ENCODE measurements around the gene SLC16A9.
"Not testable (repeated sequence)": the region's sequence is repeated elsewhere in the genome, so short reads cannot be mapped to it uniquely, and the experiment has no call there.

The SLC16A9 gene

DNA sequence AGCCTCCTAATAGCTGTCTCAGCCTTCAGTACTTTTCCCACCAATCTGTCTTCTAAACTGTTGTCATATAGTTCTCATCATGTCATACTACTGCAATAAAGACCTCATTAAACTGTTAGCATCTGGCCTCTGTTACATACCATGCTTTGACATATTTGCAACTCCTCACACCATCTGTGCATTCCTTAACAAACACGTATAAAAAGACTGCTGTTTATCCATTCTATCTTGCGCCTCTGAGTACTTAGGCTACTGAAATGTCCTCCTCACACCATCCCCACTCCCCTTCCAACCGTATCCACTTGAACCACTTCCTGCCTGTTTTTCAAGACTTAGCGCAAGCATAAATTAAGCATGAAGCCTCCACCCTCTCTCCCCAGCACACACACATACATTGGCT lies 41.6 kb downstream of the SLC16A9 start:
- TF ChIP-seq FOXM1 (IDR thresholded peaks at IDR 0.05; ENCODE audit: borderline replicate concordance): no peak
- TF ChIP-seq FOXA1 (IDR thresholded peaks at IDR 0.05): no peak
- no peak for TF ChIP-seq ARNT (IDR thresholded peaks at IDR 0.05)
- TF ChIP-seq L3MBTL2 (conservative IDR thresholded peaks at IDR 0.05): no peak
- TF ChIP-seq ZNF384 (IDR thresholded peaks at IDR 0.05): no peak
- no peak for TF ChIP-seq BHLHE40 (IDR thresholded peaks at IDR 0.05; ENCODE audit: borderline replicate concordance)
- no peak for TF ChIP-seq LEF1 (IDR thresholded peaks at IDR 0.05; ENCODE audit: borderline replicate concordance)
- no peak for TF ChIP-seq FOXK2 (IDR thresholded peaks at IDR 0.05)
- TF ChIP-seq ELF4 (IDR thresholded peaks at IDR 0.05): no peak
- TF ChIP-seq NFRKB (IDR thresholded peaks at IDR 0.05): no peak
- POLR2A ChIA-PET: no interaction called here
- DNase-seq (ENCODE audit: extremely low spot score): no peak
- CTCF ChIA-PET: no interaction called here

DNA sequence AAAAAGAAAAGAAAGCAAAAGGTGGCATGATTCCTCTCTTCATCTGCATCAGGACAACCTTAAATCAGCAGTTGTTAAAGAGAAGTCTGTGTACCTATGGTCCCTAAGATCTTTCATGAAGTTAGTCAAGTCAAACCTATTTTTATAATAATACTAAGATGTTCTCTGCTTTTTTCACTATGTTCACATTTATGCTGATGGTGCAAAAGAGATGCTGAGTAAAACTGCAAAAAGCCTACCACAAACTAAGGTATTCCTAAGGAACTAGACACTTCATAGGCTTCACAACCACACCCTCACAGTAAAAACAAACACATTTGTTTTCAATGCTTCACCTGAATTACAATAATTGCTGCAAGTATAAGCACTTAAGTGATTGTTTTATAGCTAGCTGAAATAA lies 43.3 kb downstream of the SLC16A9 start:
- no peak for TF ChIP-seq BHLHE40 (IDR thresholded peaks at IDR 0.05; ENCODE audit: borderline replicate concordance)
- TF ChIP-seq, protein P1, sequence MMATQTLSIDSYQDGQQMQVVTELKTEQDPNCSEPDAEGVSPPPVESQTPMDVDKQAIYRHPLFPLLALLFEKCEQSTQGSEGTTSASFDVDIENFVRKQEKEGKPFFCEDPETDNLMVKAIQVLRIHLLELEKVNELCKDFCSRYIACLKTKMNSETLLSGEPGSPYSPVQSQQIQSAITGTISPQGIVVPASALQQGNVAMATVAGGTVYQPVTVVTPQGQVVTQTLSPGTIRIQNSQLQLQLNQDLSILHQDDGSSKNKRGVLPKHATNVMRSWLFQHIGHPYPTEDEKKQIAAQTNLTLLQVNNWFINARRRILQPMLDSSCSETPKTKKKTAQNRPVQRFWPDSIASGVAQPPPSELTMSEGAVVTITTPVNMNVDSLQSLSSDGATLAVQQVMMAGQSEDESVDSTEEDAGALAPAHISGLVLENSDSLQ (IDR thresholded peaks at IDR 0.05): no peak
- no peak for TF ChIP-seq SUZ12 (IDR thresholded peaks at IDR 0.05)
- no peak for TF ChIP-seq ARNT (IDR thresholded peaks at IDR 0.05)
- no peak for TF ChIP-seq ELF4 (IDR thresholded peaks at IDR 0.05)
- no peak for TF ChIP-seq NFRKB (IDR thresholded peaks at IDR 0.05)
- TF ChIP-seq FOXA1 (IDR thresholded peaks at IDR 0.05): no peak
- TF ChIP-seq TARDBP (IDR thresholded peaks at IDR 0.05): no peak
- TF ChIP-seq ZNF384 (IDR thresholded peaks at IDR 0.05): no peak
- no peak for TF ChIP-seq HDGF (IDR thresholded peaks at IDR 0.05; ENCODE audit: borderline replicate concordance)
- no peak for TF ChIP-seq CTBP1 (IDR thresholded peaks at IDR 0.05; ENCODE audit: borderline replicate concordance)
- ChIA-PET POLR2A (no interaction called here), CTCF (no interaction called here)
- no peak for DNase-seq (ENCODE audit: extremely low spot score)

DNA sequence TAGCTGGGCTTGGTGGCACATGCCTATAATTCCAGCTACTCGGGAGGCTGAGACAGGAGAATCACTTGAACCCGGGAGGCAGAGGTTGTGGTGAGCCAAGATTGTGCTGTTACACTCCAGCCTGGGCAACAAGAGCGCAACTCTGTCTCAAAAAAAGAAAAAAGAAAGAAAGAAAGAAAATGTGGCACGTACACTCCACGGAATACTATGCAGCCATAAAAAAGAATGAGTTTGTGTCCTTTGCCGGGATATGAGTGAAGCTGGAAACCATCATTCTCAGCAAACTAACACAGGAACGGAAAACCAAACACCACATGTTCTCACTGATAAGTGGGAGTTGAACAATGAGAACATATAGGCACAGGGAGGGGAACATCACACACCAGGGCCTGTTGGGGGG lies 46.4 kb downstream of the SLC16A9 start:
- CTCF ChIA-PET, POLR2A ChIA-PET: not testable (repeated sequence)

DNA sequence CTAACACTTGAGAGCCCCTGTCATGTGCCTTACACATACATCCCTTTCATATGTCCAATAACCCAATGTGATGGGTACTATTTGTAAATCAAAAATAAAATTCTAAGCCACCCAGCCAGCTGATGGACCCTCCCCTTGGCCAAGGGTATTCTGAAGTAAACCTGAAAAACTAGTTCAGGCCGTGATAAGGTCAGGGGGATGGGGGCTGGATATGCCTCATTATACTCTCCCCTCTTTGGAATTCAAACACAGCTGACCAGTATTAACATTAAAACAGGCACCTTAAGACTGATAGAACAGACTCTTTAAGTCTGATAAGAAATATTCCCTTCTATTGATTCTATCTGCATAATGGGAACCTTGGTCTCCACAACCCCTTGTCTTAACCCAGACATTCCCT lies 51.9 kb downstream of the SLC16A9 start:
- TF ChIP-seq FOXK2 (IDR thresholded peaks at IDR 0.05) (no peak), ELF4 (IDR thresholded peaks at IDR 0.05) (no peak), ZNF384 (IDR thresholded peaks at IDR 0.05) (no peak), SUZ12 (IDR thresholded peaks at IDR 0.05) (no peak), BHLHE40 (IDR thresholded peaks at IDR 0.05; ENCODE audit: borderline replicate concordance) (no peak), TARDBP (IDR thresholded peaks at IDR 0.05) (no peak), HDGF (IDR thresholded peaks at IDR 0.05; ENCODE audit: borderline replicate concordance) (no peak), ARNT (IDR thresholded peaks at IDR 0.05) (no peak), FOXA1 (IDR thresholded peaks at IDR 0.05) (no peak), L3MBTL2 (conservative IDR thresholded peaks at IDR 0.05) (no peak), LEF1 (IDR thresholded peaks at IDR 0.05; ENCODE audit: borderline replicate concordance) (no peak)
- TF ChIP-seq, protein P1 (IDR thresholded peaks at IDR 0.05): no peak
- DNase-seq (ENCODE audit: extremely low spot score): no peak
- ChIA-PET CTCF (no interaction called here), POLR2A (no interaction called here)

More for the DNA sequence above, 46.4 kb downstream of the SLC16A9 start:
- DNase-seq (ENCODE audit: extremely low spot score): not testable (repeated sequence)

DNA sequence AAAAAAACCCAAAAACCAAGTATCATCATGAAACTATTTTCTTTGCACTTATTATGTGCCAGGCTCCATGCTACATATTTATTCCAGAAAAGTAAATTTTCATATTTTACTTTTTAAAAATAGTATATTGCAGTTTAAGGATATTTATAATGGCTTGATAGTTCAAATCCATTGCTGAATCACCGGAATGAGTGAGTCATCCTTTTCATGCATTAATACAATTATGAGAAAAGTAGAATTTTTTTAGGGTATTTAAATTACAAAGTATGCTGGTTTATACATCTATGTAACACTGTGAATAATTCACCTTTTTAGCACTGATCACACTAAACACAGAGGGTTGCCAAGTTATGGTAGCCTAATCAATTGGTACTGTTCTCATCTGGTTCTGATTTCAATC lies 54.3 kb downstream of the SLC16A9 start:
- TF ChIP-seq L3MBTL2 (conservative IDR thresholded peaks at IDR 0.05) (no peak), SP1 (IDR thresholded peaks at IDR 0.05) (no peak), CTBP1 (IDR thresholded peaks at IDR 0.05; ENCODE audit: borderline replicate concordance) (no peak), TARDBP (IDR thresholded peaks at IDR 0.05) (no peak), ARNT (IDR thresholded peaks at IDR 0.05) (no peak), ELF4 (IDR thresholded peaks at IDR 0.05) (no peak), ZNF384 (IDR thresholded peaks at IDR 0.05) (no peak), LEF1 (IDR thresholded peaks at IDR 0.05; ENCODE audit: borderline replicate concordance) (no peak), FOXK2 (IDR thresholded peaks at IDR 0.05) (no peak), HDGF (IDR thresholded peaks at IDR 0.05; ENCODE audit: borderline replicate concordance) (no peak), FOXA1 (IDR thresholded peaks at IDR 0.05) (no peak)
- TF ChIP-seq, protein P1 (IDR thresholded peaks at IDR 0.05): no peak
- ChIA-PET POLR2A (no interaction called here), CTCF (no interaction called here)
- DNase-seq (ENCODE audit: extremely low spot score): no peak

DNA sequence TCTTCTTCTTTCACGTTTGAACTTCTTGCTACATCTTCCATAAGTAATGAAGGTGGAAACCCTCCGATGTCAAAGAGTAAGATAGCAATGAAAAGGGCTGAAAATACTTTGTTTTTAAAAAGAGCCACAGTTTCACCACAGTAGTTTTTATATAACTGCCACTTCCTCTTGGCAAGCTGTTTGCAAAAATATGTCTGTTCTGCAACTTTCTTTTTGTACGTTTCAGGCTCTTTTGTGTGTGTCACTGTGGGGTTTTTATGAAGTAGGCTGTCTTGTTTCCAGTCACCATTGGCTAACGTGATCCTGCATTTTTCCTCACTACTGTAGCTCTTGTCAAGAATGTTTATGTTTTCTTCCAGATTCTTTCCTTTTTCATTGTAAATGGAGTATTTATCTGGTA lies 55.6 kb downstream of the SLC16A9 start:
- ChIA-PET POLR2A (no interaction called here), CTCF (no interaction called here)
- TF ChIP-seq SP1 (IDR thresholded peaks at IDR 0.05) (no peak), FOXM1 (IDR thresholded peaks at IDR 0.05; ENCODE audit: borderline replicate concordance) (no peak)
- no peak for DNase-seq (ENCODE audit: extremely low spot score)

DNA sequence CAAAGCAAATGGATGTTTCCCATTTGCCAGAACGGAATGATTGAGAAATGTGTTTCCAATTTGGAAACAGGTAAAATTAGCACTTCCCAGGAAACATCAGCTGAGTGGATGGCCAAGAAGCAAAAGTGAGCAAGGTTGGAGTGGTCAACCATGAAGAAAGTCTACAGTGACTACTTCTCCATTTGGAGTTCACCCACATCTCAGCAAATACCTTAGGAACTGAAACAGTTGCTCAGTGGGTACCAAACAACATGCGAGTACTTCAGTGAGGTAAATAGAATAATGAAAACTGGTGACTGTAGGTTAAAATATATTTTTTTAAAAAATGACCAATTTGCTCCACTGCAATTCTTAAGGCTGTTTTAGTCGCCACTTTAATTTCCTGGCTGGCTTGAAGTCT lies 57.7 kb downstream of the SLC16A9 start:
- ChIA-PET CTCF (no interaction called here), POLR2A (no interaction called here)
- TF ChIP-seq ELF4 (IDR thresholded peaks at IDR 0.05): no peak
- no peak for TF ChIP-seq SP1 (IDR thresholded peaks at IDR 0.05)
- TF ChIP-seq FOXK2 (IDR thresholded peaks at IDR 0.05): no peak
- TF ChIP-seq LEF1 (IDR thresholded peaks at IDR 0.05; ENCODE audit: borderline replicate concordance): no peak
- TF ChIP-seq TARDBP (IDR thresholded peaks at IDR 0.05): no peak
- no peak for TF ChIP-seq BHLHE40 (IDR thresholded peaks at IDR 0.05; ENCODE audit: borderline replicate concordance)
- TF ChIP-seq SUZ12 (IDR thresholded peaks at IDR 0.05): no peak
- no peak for TF ChIP-seq FOXM1 (IDR thresholded peaks at IDR 0.05; ENCODE audit: borderline replicate concordance)
- TF ChIP-seq ZNF384 (IDR thresholded peaks at IDR 0.05): no peak
- no peak for TF ChIP-seq NFRKB (IDR thresholded peaks at IDR 0.05)
- no peak for TF ChIP-seq HDGF (IDR thresholded peaks at IDR 0.05; ENCODE audit: borderline replicate concordance)
- no peak for TF ChIP-seq CTBP1 (IDR thresholded peaks at IDR 0.05; ENCODE audit: borderline replicate concordance)
- no peak for TF ChIP-seq ARNT (IDR thresholded peaks at IDR 0.05)
- no peak for TF ChIP-seq FOXA1 (IDR thresholded peaks at IDR 0.05)
- TF ChIP-seq L3MBTL2 (conservative IDR thresholded peaks at IDR 0.05): no peak
- TF ChIP-seq, protein P1 (IDR thresholded peaks at IDR 0.05): no peak
- DNase-seq (ENCODE audit: extremely low spot score): no peak

Measured in HEK293T (cell line).